ENCODE data around the gene PRR19.

Gene PRR19

DNA sequence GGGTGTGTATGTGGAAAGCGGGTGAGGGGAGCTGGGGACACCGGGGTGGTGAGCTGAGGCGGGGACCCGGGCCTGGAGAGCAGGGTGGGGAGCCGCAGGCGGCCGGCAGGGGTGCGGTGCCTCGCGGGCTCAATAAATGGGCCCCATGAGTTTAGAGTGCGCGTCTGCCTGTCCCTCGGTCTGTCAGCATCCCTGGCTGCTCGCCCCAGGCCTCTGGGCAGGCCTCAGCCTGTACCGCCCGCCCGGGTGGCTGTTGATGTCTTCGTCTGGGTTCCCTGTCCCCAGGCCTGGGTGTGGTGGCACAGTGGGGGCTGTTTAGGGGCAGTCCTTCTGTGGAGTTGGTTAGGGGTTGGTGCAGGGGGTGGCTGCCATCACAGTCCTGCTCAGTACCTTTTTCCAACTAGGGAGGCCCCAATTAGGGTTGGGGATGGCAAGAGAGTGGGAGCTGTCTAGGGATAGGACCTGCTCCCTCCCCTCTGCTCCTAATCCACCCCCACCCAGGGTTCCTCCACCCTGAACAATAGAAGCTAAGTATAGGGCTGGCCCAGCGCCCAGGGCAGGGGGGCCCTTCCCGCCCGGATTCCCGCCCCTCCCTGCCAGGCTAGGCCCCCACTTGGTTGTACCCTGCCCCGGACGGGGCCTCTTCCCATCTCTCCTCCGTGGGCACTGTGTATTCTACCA lies 20.6 kb upstream of the PRR19 start:
- no peak for TF ChIP-seq POLR2AphosphoS5 (IDR thresholded peaks at IDR 0.05; ENCODE audit: low read depth, low read length)
- no peak for TF ChIP-seq POLR2A (IDR thresholded peaks at IDR 0.05; ENCODE audit: low read depth, low read length)
- TF ChIP-seq TAF1 (IDR thresholded peaks at IDR 0.05; ENCODE audit: borderline replicate concordance, low read depth, low read length) = no peak
- no peak for FAIRE-seq
- no peak for DNase-seq (ENCODE audit: insufficient read length)

GRCh38 chr19:42281827-42282762 lies 19.8 kb upstream of the PRR19 start:
- TF ChIP-seq POLR2AphosphoS5 (IDR thresholded peaks at IDR 0.05; ENCODE audit: low read depth, low read length) (no peak), POLR2A (IDR thresholded peaks at IDR 0.05; ENCODE audit: low read depth, low read length) (no peak), TAF1 (IDR thresholded peaks at IDR 0.05; ENCODE audit: borderline replicate concordance, low read depth, low read length) (no peak)
- peak; percentile 33 for FAIRE-seq
- DNase-seq (ENCODE audit: insufficient read length) = no peak

DNA sequence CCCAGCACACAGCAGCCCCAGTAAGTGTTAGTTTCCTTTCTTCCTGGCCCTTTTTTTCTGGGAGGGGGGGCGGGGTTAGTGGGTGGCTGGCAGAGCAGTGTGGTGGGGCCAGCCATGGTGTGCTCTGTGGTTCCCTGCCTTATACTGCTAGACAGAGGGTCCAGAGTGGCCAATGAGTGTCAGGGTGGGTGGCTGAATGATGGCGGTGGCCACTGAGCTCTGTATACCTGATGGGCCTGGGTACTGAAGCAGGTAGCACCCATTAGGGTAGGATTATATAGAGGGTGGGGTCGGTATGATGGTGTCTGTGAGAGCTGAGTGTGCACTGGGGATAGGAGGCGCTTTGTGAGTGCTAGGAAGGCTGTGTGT lies 19.1 kb upstream of the PRR19 start:
- TF ChIP-seq TAF1 (IDR thresholded peaks at IDR 0.05; ENCODE audit: borderline replicate concordance, low read depth, low read length) (no peak), POLR2A (IDR thresholded peaks at IDR 0.05; ENCODE audit: low read depth, low read length) (no peak), POLR2AphosphoS5 (IDR thresholded peaks at IDR 0.05; ENCODE audit: low read depth, low read length) (no peak)
- FAIRE-seq = no peak

GRCh38 chr19:42283188-42284065 lies 18.5 kb upstream of the PRR19 start:
- no peak for TF ChIP-seq POLR2A (IDR thresholded peaks at IDR 0.05; ENCODE audit: low read depth, low read length)
- TF ChIP-seq POLR2AphosphoS5 (IDR thresholded peaks at IDR 0.05; ENCODE audit: low read depth, low read length) = 0 out of 2 replicates have a peak, but pooled peaks have one; percentile 19
- peak; percentile 95 for DNase-seq (ENCODE audit: insufficient read length)
- peak; percentile 97 for FAIRE-seq

More for the DNA sequence above, 19.1 kb upstream of the PRR19 start:
- DNase-seq (ENCODE audit: insufficient read length) = no peak

DNA sequence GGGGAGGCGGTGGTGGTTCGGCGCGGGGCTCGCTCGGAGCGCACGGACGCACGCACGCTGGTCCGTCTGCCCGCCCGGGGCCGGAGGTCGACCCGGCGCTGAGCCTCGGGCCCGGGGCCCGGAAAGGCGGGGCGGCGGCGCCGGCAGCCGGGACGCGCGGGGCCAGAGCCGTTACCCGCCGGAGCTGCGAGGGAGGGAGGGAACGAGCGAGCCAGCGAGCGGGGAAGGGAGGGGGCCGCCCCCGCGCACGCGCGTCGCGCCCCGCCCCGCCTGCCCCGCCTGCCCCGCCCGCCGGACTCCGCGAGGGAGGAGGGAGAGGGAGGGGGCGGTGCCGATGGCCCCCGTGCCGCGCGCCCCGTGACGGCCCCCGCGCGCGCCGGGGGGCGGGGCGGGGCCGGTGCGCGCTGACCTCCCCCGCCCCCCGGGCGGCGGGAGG lies 17.8 kb upstream of the PRR19 start:
- FAIRE-seq (no peak), DNase-seq (ENCODE audit: insufficient read length) (peak; percentile 85)
- TF ChIP-seq TAF1 (IDR thresholded peaks at IDR 0.05; ENCODE audit: borderline replicate concordance, low read depth, low read length) = no peak
- TF ChIP-seq POLR2A (IDR thresholded peaks at IDR 0.05; ENCODE audit: low read depth, low read length) = peak; percentile 43; the same call in 1 of the 2 replicates

DNA sequence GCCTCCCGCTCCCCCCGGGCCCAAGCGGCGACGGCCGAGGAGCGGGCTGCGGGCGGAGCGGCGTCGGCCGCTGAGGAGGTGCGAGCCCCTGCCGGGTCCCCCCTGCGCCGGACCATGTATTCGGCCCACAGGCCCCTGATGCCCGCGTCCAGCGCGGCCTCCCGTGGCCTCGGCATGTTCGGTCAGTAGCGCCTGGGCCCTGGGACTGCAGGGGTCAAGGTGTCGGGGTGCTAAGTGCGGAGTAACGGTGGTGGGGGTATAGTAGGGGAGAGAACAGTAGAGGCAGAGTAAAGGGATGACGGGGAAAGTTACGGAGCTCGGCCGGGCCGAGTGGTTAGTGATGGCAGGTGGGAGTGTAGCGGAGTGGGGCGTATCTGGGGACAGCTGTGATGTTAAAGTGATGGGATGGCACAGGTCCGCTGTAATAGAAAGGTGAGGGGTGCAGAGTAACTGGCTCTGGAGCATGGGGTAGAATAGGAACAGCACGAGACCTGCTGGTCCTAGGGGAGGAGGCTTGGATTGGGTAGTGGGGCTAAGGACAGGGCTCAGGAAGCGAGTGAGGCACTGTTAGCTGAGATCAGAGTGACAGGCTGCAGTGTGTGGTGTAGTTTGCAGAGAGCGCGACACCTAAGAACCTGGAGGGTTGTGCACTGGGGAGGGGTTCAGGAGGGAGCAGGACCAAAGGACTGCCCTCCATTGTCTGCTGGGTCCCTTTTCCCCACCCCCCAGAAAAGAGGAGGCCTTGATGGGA lies 17.2 kb upstream of the PRR19 start:
- no peak for DNase-seq (ENCODE audit: insufficient read length)
- peak; percentile 78 for FAIRE-seq
- TF ChIP-seq POLR2A (IDR thresholded peaks at IDR 0.05; ENCODE audit: low read depth, low read length) (no peak), POLR2AphosphoS5 (IDR thresholded peaks at IDR 0.05; ENCODE audit: low read depth, low read length) (no peak), TAF1 (IDR thresholded peaks at IDR 0.05; ENCODE audit: borderline replicate concordance, low read depth, low read length) (no peak)

- TF ChIP-seq POLR2AphosphoS5 (IDR thresholded peaks at IDR 0.05; ENCODE audit: low read depth, low read length) (no peak), POLR2A (IDR thresholded peaks at IDR 0.05; ENCODE audit: low read depth, low read length) (no peak), TAF1 (IDR thresholded peaks at IDR 0.05; ENCODE audit: borderline replicate concordance, low read depth, low read length) (no peak)
- FAIRE-seq (no peak), DNase-seq (ENCODE audit: insufficient read length) (no peak)
These were observed 16.4 kb upstream of the PRR19 start for GRCh38 chr19:42285541-42285941.

DNA sequence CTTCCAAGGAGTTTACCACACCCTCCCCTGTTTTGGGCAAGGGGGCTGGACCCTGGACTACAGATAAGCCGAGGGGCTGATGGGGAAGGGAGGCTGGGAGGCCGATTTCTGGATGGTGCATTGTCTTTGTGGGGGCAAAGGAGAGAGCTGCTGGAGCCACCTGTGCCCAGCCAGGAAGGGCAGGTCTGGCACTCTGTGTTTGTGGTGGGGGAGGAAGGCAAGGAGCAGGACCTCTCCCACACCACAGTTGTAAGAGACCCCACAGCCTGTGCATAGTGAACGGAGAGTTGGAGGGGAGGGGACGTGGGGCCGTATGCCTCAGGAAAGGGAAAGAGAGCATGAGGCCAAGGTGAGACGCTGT lies 16.0 kb upstream of the PRR19 start:
- no peak for TF ChIP-seq POLR2A (IDR thresholded peaks at IDR 0.05; ENCODE audit: low read depth, low read length)
- TF ChIP-seq POLR2AphosphoS5 (IDR thresholded peaks at IDR 0.05; ENCODE audit: low read depth, low read length) = no peak
- no peak for TF ChIP-seq TAF1 (IDR thresholded peaks at IDR 0.05; ENCODE audit: borderline replicate concordance, low read depth, low read length)
- DNase-seq (ENCODE audit: insufficient read length) = no peak
- FAIRE-seq = no peak

GRCh38 chr19:42286349-42287016 lies 15.4 kb upstream of the PRR19 start:
- no peak for TF ChIP-seq TAF1 (IDR thresholded peaks at IDR 0.05; ENCODE audit: borderline replicate concordance, low read depth, low read length)
- TF ChIP-seq POLR2AphosphoS5 (IDR thresholded peaks at IDR 0.05; ENCODE audit: low read depth, low read length) = no peak
- TF ChIP-seq POLR2A (IDR thresholded peaks at IDR 0.05; ENCODE audit: low read depth, low read length) = no peak
- no peak for FAIRE-seq
- no peak for DNase-seq (ENCODE audit: insufficient read length)

All from GM12892 (cell line).